ENCODE measurements around the gene HIGD2A. TPM values are rescaled to one million over a fixed set of nuclear protein-coding genes. Genes with fewer than 3 reads are reported as not detected.

Gene HIGD2A
- polyA plus RNA-seq, 1 donor: 205 TPM

DNA sequence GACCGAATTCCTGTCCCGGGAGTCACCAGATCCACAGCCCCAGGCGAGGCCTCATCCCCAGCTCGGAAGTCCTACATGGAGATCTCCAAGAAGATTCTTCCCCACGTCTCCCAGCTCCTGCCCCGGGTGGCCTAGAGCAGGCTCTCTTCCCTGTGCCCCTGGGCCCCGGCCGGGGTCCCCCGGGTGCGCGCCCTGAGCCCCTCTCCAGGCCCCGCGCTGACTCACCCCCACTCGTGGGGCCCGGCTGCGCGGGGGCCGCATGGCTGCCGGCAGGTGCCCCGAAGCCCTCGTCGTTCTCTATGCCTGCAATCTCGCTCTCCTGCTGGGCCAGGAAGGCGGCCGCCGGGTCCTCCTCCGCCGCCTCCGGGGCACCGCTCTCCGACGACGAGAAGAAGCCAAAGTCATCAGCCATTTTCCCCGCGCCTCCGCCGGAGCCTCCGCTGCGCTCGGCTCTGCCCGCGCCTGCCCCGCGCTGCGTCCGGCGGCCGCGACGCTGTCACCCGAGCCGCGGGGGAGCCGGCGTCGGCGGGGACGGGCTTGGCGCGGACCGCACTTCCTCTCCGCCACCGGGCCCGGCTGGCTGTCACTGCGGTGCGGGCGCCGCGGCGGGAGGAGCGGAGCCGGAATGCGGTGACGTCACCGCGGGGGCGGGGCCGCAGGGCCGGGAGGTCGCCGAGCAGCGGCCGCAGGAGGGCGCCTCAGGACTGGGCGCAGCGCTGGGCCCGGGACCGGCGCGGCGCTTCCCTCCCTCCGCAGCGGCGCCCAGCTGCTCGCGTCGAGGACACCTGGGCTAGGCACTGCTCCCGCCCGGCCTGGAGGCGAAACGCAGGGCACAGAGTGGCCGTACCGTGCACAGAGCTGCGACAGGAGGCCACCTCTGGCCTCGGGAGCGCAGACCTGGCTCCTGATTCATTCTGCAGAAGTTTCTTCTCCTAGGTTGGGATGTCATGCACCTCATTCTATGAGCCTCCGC lies 27.7 kb downstream of the HIGD2A start, which contains the start of gene CLTB:
Gene CLTB (minus strand): TSS at position 588 of the 973 bp plus-strand sequence. CDS start 176 bp downstream, at position 412.
- peak; percentile 73 for DNase-seq (ENCODE audit: low read depth)

DNA sequence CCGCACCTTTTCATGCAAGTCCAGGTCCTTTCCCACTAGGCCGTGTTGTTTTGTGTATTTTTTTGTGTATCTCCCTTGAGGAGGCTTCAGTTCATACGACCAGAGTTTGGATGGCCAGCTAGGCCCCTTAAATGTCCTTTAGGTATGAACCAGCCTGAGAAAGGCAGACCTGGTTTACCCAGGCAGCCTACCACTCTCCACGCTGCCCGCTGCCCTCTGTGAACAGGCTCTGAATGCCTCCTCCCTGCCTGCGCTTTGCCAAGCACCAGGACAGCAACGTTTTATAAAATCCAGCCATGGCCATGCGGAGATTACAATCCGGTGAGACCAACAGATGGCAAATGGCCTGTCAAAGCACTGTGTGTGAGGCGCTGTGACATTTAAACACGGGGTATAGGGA lies 28.4 kb downstream of the HIGD2A start:
- no peak for DNase-seq (ENCODE audit: low read depth)

DNA sequence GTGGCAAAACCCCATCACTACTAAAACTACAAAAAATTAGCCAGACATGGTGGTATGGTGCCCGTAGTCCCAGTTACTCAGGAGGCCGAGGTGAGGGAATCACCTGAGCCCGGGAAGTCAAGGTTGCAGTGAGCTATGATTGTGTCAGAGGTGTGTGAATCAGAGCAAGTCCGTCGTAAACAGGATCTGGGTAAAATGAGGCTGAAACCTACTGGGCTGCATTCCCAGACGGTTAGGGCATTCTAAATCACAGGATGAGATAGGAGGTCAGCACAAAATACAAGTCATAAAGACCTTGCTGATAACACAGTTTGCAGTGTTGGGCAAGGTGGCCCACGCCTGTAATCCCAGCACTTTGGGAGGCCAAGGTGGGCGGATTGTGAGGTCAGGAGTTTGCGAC lies 29.7 kb downstream of the HIGD2A start:
- no peak for DNase-seq (ENCODE audit: low read depth)

GRCh38 chr5:176420086-176420485 lies 31.5 kb downstream of the HIGD2A start:
- no peak for DNase-seq (ENCODE audit: low read depth)

DNA sequence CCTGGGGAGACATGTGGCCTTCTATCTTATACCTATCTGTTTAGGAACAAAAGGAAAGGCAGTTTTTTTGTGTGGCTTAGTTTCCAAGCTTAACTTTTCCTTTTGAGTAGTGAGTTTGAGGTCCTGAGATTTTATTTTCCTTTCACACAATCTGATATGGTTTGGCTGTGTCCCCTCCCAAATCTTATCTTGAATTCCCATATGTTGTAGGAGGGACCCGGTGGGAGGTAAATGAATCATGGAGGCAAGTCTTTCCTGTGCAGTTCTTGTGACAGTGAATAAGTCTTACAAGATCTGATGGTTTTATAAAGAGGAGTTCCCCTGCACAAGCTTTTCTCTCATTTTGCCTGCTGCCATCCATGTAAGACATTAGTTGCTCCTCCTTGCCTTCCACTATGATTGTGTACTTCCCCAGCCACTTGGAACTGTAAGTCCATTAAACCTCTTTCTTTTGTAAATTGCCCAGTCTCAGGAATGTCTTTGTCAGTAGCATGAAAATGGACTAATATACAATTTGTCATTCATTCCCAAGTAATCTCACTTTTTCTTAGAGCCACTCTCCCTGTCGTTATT lies 32.5 kb downstream of the HIGD2A start:
- no peak for DNase-seq (ENCODE audit: low read depth)

- DNase-seq (ENCODE audit: low read depth): no peak
Measured at GRCh38 chr5:176424181-176424580, 35.6 kb downstream of the HIGD2A start.

GRCh38 chr5:176425138-176425537 lies 36.6 kb downstream of the HIGD2A start:
- no peak for DNase-seq (ENCODE audit: low read depth)

GRCh38 chr5:176425791-176426190 lies 37.2 kb downstream of the HIGD2A start:
- no peak for DNase-seq (ENCODE audit: low read depth)

DNA sequence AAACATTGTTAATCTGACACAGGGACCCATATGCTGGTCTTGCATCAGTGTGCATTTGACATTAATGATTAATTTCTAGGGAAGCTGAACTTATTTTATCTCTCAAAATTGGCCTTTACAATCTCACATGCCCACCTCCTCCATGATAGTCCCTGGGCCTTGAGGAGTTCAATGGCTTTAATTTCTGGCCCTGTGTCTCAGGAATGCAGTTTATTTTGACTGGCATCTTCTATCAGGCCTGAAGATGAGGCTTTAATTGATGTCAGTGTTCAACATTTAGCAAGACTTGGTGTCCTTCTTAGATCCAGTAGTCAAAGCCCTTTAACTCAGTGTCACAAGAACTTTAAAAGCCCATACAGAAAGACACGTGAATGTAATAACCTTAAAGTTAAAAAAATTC lies 38.3 kb downstream of the HIGD2A start:
- DNase-seq (ENCODE audit: low read depth): no peak

DNA sequence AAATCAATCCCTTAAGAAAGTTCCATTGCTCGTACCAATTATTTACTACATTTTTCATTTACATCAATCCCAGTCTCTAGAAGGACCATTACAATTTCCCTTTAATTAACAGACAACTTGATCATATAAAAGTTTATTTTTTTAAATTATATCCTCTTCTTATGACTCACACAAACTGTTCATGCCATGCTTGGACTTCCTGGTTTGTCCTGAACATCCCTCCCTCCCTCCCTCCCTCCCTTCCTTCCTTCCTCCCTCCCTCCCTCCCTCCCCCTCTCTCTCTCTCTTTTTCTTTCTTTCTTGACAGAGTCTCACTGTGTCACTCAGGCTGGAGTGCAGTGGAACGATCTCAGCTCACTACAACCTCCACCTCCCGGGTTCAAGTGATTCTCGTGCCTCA lies 39.4 kb downstream of the HIGD2A start:
- DNase-seq (ENCODE audit: low read depth): no peak

- DNase-seq (ENCODE audit: low read depth): no peak
Measured at GRCh38 chr5:176429972-176430371, 41.4 kb downstream of the HIGD2A start.

DNA sequence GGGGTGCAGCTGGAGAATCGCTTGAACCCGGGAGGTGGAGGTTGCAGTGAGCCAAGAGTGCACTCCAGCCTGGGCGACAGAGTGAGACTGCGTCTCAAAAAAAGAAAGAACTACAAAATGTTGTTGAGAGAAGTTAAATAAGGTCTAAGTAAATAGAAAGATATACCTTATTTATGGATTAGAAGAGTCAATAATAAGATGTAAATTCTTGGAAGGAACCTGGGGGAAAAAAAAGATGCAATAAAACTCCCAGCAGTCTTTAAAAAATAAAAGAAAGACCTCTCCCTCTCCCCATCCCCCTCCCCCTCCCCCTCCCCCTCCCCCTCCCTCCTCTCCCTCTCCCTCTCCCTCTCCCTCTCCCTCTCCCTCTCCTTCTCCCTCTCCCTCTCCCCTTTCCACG lies 44.2 kb downstream of the HIGD2A start:
- DNase-seq (ENCODE audit: low read depth): no peak

DNA sequence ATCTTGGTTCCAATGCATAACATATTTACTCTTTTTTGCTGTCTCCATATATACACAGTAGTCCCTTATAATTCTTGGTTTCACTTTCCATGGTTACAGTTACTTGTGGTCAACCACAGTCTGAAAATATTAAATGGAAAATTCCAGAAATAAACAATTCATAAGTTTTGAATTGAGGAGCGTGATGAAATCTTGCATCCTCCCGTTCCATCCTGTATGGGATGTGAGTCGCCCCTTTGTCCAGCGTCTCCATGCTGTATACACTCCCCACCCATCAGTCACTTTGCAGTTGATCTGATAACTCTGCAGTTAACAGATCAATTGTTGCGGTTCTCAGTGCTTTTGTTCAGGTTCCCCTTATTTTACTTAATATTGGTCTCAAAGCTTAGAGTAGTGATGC lies 48.1 kb downstream of the HIGD2A start:
- no peak for DNase-seq (ENCODE audit: low read depth)

DNA sequence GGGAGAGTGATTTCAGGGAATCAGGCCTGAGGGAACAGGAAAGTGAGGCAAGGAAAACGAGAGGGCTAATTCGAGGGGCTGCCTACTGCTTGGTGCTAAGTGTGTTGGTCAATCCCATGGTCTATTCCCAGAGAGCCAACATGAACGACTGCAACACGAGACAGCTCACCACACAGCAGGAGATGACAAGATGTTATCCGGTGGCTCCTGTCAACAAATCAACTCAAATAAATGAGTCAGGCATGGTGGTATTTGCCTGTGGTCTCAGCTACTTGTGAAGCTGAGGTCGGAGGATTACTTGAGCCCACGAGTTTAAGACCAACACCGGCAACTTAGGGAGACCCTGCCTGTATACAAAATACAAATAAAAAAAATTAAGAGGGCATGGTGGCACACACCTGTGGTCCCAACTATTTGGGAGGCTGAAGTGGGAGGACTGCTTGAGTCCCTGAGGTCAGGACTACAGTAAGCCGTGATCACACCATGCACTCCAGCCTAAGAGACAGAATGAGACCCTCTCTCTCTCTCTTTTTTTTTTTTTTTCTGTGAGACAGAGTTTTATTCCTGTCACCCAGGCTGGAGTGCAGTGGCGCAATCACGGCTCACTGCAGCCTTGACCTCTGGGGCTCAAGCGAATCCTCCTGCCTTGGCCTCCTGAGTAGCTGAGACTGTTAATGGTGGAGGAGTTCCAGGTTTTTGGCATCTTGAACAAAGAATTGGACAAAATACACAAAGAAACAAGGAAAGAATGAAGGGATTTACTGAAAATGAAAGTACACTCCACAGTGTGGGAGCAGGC lies 50.6 kb downstream of the HIGD2A start:
- DNase-seq (ENCODE audit: low read depth): no peak

Other genes with a start within 250 kb of the HIGD2A start
- 13.1 TPM for gene SIMC1, start 150.3 kb upstream of the HIGD2A start, polyA plus RNA-seq (ENCODE audit: insufficient read length)
- gene KIAA1191, start 27.0 kb upstream of the HIGD2A start, polyA plus RNA-seq (ENCODE audit: insufficient read length): 60.7 TPM
- gene ARL10, start 23.3 kb upstream of the HIGD2A start, polyA plus RNA-seq (ENCODE audit: insufficient read length): 12.2 TPM
- 30.4 TPM for gene NOP16, start 153 bp upstream of the HIGD2A start, polyA plus RNA-seq (ENCODE audit: insufficient read length)
- 56.3 TPM for gene CLTB, start 27.8 kb downstream of the HIGD2A start, polyA plus RNA-seq (ENCODE audit: insufficient read length)
- gene FAF2, start 59.6 kb downstream of the HIGD2A start, polyA plus RNA-seq (ENCODE audit: insufficient read length): 22.6 TPM
- 32.6 TPM for gene RNF44, start 148.7 kb downstream of the HIGD2A start, polyA plus RNA-seq (ENCODE audit: insufficient read length)
- gene CDHR2, start 160.6 kb downstream of the HIGD2A start, polyA plus RNA-seq (ENCODE audit: insufficient read length): not detected
- gene GPRIN1, start 221.4 kb downstream of the HIGD2A start, polyA plus RNA-seq (ENCODE audit: insufficient read length): 0.49 TPM
- not detected for gene SNCB, start 241.8 kb downstream of the HIGD2A start, polyA plus RNA-seq (ENCODE audit: insufficient read length)
- not detected for gene EIF4E1B, start 241.9 kb downstream of the HIGD2A start, polyA plus RNA-seq (ENCODE audit: insufficient read length)